Measurements from ENCODE around the gene SDK2. TPM values are rescaled to one million over a fixed set of nuclear protein-coding genes. Genes with fewer than 3 reads are reported as not detected.
A peak's percentile ranks its signal among the peaks of the same experiment; 100 is the strongest.

The SDK2 gene
- polyA plus RNA-seq, 2 of the 4 experiments (the other 2 are of a cell fraction) = 0.36 to 0.57 TPM

GRCh38 chr17:73598212-73598611 is 46.0 kb downstream of the SDK2 start:
- DNase-seq (ENCODE audit: low read depth in 1 of 2, low spot score in 1 of 2) = no peak
- Histone ChIP-seq H3K4me2 (no peak overlapping the region), H3K4me3 (no peak overlapping the region), H3K9me3 (peaks cover 14% of the 10 kb centered on the region), H3K4me1 (no peaks in the 10 kb centered on the region), H3K27ac (no peak overlapping the region)
- ATAC-seq = no peak
- ChIA-PET CTCF (interaction anchor here (1.0 to 1.8 kb wide), 2 partner anchors 11 to 14 kb away, joined by 3 to 4 read pairs; no protein-coding TSS in a partner anchor), POLR2A (no interaction called here)
- 66% methylated on average over 12 of the region's 13 CpGs for WGBS (ENCODE audit: missing lambda C conversion rate)
- TF ChIP-seq HOXB5 (CRISPR knock-in tag; IDR thresholded peaks at IDR 0.05) (no peak), HOXB13 (CRISPR knock-in tag; IDR thresholded peaks at IDR 0.05; ENCODE audit: low read depth) (no peak), ESRRA (IDR thresholded peaks at IDR 0.05; ENCODE audit: borderline replicate concordance, low read length) (no peak), PBX3 (IDR thresholded peaks at IDR 0.05) (no peak), RNF2 (IDR thresholded peaks at IDR 0.05; ENCODE audit: borderline replicate concordance, low read depth) (no peak), CBX2 (IDR thresholded peaks at IDR 0.05; ENCODE audit: borderline replicate concordance, low read depth) (no peak), RARB (CRISPR knock-in tag; IDR thresholded peaks at IDR 0.05) (no peak), CHD2 (IDR thresholded peaks at IDR 0.05; ENCODE audit: low read length, partially characterized antibody) (no peak), HOXA7 (CRISPR knock-in tag; IDR thresholded peaks at IDR 0.05) (no peak), RFX5 (IDR thresholded peaks at IDR 0.05) (no peak)
- TF ChIP-seq, protein P1, sequence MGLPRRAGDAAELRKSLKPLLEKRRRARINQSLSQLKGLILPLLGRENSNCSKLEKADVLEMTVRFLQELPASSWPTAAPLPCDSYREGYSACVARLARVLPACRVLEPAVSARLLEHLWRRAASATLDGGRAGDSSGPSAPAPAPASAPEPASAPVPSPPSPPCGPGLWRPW (IDR thresholded peaks at IDR 0.05) = no peak
- no peak for FAIRE-seq

DNA sequence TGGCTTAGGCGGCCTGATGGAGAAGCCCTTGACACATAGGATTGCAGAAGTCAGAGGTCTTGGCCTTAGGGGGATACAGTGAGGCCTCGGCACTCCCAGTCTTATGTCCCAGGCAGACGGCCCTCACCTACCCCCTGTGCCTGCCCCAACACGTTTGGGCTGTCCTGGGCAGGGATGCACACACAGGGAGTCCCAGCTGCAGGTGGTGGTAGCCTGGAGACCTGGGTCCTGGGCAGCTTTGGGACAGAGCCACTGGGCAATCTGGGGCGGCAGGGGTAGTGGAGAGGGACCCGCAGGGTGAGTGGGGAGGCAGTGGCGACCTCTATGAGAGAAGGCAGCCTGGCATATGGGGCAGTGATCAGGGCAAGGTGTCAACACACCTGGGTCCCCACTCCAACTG is 48.3 kb downstream of the SDK2 start:
- peak; percentile 30; a peak in 4 of 6 replicates for ATAC-seq
- WGBS (ENCODE audit: missing lambda C conversion rate) = 54% methylated on average over 7 of the region's 7 CpGs
- no peak overlapping the region for H3K4me3 ChIP-seq
- no peaks in the 10 kb centered on the region for H3K9me3 ChIP-seq
- POLR2A ChIA-PET = no interaction called here
- no peak for DNase-seq (ENCODE audit: low read depth in 1 of 2, low spot score in 1 of 2)
- no peak overlapping the region for H3K27ac ChIP-seq
- CTCF ChIA-PET = interaction anchor here (0.5 to 1.6 kb wide), 11 partner anchors 9 to 696 kb away, joined by 3 to 6 read pairs (median 3); no protein-coding TSS in a partner anchor
- no peaks in the 10 kb centered on the region for H3K4me1 ChIP-seq
- FAIRE-seq = no peak
- TF ChIP-seq, protein P2, sequence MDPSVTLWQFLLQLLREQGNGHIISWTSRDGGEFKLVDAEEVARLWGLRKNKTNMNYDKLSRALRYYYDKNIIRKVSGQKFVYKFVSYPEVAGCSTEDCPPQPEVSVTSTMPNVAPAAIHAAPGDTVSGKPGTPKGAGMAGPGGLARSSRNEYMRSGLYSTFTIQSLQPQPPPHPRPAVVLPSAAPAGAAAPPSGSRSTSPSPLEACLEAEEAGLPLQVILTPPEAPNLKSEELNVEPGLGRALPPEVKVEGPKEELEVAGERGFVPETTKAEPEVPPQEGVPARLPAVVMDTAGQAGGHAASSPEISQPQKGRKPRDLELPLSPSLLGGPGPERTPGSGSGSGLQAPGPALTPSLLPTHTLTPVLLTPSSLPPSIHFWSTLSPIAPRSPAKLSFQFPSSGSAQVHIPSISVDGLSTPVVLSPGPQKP (IDR thresholded peaks at IDR 0.05; ENCODE audit: low read depth, low read length) = no peak
- TF ChIP-seq BHLHE40 (IDR thresholded peaks at IDR 0.05; ENCODE audit: low read depth, low read length) (no peak), MAZ (IDR thresholded peaks at IDR 0.05; ENCODE audit: borderline replicate concordance, low read depth, low read length) (no peak), SMC3 (IDR thresholded peaks at IDR 0.05) (no peak), PBX3 (IDR thresholded peaks at IDR 0.05) (no peak), RARB (CRISPR knock-in tag; IDR thresholded peaks at IDR 0.05) (no peak)
- TF ChIP-seq, protein P3, sequence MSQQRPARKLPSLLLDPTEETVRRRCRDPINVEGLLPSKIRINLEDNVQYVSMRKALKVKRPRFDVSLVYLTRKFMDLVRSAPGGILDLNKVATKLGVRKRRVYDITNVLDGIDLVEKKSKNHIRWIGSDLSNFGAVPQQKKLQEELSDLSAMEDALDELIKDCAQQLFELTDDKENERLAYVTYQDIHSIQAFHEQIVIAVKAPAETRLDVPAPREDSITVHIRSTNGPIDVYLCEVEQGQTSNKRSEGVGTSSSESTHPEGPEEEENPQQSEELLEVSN (IDR thresholded peaks at IDR 0.05; ENCODE audit: borderline replicate concordance, low read depth) = no peak
- H3K4me2 ChIP-seq = no peak overlapping the region

- TF ChIP-seq CTCF (IDR thresholded peaks at IDR 0.05) (peak; percentile 34; the same call in 2 of the 3 replicates), NPAS2 (CRISPR knock-in tag; IDR thresholded peaks at IDR 0.05; ENCODE audit: borderline replicate concordance) (no peak), RAD21 (conservative IDR thresholded peaks at IDR 0.05 in 1 of 2, IDR thresholded peaks at IDR 0.05 in 1 of 2) (peak; percentile 60 to 69), SMC3 (IDR thresholded peaks at IDR 0.05) (peak; percentile 44; the same call in 1 of the 3 replicates)
- DNase-seq (ENCODE audit: low read depth in 1 of 2, low spot score in 1 of 2) (peak in 1 of 2 experiments; percentile 72), ATAC-seq (peak; percentile 71 to 81), FAIRE-seq (no peak)
- no peaks in the 10 kb centered on the region for H3K9me3 ChIP-seq
- H3K4me2 ChIP-seq = no peak overlapping the region
- H3K4me1 ChIP-seq = no peaks in the 10 kb centered on the region
- 78% methylated on average over 5 of the region's 6 CpGs for WGBS (ENCODE audit: missing lambda C conversion rate)
- no peak overlapping the region for H3K27ac ChIP-seq
- ChIA-PET CTCF (interaction anchor here (0.5 to 1.6 kb wide), 8 partner anchors 9 to 697 kb away, joined by 3 to 6 read pairs (median 4); no protein-coding TSS in a partner anchor), POLR2A (no interaction called here)
- H3K4me3 ChIP-seq = no peak overlapping the region
These were observed 48.8 kb downstream of the SDK2 start for GRCh38 chr17:73595479-73595878.

All from A549 (cell line).